HG02571 (cell line): ENCODE results near the gene SH3TC1.

ENCODE experiments used
- ATAC-seq: cut with Tn5 transposase; IDR thresholded peaks from one replicate; pipeline ENCODE4 v1.9.1; 2021; ENCODE audit warnings: mild to moderate bottlenecking, moderate library complexity; ENCODE audit not compliant: unreplicated experiment

SH3TC1 gene

DNA sequence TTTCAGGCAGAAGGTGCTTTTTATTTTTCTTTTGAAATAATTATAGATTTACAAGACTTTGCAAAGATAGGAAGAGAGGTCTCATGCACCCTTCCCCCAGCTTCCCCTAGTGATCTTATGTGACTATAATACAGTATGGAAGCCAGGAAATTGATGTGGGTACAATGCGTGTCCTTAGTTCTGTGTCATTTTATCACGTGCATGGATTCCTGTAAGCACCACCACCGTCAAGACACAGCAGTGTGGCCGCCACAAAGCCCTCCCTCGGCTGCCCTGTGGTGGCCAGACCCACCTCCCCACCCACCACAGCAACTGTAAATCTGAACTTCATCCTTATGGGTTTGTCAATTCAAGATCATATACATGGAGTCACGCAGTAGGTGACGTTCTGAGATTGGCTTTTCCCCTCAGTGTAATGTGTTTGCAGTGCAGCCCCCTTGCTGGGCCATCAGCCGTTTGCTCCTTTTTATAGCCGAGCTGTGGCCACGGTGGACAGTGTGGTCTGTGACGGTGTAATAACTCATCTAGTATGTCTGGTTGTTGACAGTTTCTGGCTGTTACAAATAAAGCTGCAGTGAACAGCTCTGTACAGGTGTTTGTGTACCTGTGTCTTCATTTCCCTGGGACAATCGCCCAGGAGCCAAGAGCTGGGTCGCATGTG is 59.6 kb downstream of the SH3TC1 start:
- no peak for ATAC-seq

DNA sequence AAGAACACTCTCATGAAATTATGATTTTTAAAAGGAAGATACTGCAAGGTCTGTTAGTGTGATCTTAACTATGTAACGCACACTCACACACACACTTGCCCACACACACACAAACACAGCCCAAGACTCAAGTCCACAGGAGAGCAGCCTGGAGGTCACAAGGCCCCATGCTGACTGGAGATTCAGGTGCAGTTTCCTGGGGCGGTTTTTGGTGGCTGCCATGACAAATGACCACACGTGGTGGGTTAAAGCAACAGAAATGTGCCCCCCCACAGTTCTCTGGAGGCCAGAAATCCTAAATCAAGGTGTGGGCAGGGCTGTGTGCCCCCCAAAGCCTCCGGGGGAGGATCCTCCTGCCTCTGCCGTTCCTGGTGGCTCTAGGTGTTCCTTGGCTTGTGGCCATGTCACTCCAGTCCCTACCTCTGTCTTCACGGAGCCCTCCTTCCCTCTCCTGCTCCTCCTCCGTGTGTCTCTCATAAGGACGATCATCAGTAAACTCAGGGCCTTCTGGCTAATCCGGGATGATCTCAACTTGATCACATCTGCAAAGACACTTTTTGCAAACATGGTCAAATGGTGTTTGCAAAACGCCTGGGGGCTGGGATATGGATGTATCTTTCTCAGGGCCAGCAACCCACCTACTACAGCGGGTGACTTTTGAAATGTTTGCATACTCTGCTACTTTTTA is 60.8 kb downstream of the SH3TC1 start:
- no peak for ATAC-seq

DNA sequence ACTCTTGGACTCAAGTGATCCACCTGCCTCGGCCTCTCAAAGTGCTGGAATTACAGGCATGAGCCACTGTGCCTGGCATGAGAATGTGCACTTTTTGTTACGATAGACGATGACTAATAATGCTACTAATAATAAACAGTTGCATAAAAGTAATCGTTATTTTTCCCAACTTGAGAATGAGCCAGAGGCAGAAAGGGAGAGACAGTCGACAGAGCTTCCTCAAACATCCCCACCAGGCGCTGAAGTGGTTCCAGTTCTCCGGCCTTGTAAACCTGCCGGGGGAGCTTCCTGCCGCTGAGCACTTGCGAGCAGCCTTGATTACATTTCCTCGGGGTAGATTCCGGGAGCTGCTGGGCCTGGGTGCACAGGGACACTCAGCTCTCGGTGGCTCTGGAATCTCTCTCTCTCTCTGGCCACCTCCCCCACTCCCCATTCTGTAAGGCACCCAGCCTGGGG is 61.6 kb downstream of the SH3TC1 start:
- ATAC-seq, result no peak

DNA sequence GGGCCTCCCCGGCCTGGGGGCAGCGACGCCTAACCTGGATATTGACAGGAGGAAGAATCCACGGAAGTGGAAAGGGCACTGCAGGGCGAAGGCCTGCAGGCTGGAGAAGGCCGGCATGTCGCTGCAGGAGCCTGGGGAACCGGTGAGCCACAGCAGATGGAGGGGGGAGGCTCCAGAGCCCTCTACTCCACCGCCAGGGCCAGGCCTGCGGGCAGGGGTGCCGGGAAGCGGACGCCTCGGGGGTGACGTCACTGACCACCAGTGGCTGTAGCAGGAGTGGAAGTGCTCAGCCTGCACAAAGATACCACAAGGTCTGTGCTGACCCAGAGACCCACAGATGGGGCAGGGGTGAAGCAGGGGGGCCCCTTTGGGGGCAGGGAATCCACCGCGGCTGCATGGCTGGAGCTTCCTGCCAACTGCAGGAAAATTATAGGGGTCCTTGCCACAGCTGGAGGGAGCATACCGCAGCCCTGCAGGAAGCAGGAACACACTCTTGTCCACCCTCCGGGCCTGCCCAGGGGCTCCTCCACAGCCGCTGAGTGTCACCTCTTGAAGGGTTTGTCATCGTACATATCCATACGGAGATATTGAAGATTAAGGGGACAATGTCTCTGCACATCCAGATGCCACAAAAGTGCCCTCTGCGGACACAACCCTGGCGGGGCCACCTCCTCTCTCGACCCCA is 62.9 kb downstream of the SH3TC1 start:
- ATAC-seq, result no peak

DNA sequence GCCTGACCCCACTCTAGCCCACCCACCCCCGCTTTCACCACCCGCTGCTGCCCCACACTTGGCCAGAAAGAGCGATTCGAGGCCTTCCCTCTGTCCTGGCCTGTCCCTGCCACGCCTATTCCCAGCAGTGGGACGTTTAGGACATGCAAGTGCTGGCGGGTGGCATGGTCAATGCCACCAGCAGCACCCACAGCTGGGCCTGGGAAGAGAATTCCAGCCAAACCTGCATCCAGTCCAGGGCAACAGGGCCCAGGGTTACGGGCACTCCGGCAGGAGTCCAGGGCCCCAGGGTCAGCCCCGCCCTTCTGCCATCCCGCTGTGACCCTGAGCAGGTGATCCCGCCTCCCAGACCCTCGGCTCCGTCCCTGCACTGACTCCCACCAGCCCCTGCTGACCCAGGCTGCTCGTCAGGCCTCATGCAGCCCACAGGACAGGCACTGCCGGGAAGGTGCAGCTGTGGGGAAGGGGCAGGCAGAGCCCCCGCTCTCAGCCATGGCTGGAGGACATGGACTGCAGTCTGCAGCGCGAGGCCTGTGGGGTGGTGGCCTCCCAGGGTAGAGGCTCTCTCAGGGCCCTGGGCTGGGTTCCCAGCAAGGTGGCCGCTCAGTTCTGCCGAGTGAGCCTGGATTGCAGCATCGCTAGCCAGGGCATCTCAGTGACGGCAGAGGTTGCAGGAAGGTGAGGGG is 63.7 kb downstream of the SH3TC1 start:
- no peak for ATAC-seq

DNA sequence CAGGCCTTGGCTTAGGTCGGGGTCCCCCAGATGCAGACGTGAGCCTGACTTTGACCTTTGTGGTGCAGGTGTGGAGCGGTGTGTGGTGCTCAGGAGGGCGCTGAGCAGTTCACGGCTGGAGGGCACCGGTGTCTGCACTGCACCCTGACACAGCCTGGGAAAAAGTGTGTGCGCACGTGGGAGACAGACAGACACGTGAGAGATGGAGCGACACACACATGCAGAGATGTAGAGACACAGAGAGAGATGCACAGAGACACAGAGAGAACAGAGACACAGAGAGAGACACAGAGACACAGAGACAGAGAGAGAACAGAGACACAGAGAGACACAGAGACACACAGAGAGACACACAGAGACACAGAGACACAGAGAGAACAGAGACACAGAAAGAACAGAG is 64.3 kb downstream of the SH3TC1 start:
- ATAC-seq, result no peak

DNA sequence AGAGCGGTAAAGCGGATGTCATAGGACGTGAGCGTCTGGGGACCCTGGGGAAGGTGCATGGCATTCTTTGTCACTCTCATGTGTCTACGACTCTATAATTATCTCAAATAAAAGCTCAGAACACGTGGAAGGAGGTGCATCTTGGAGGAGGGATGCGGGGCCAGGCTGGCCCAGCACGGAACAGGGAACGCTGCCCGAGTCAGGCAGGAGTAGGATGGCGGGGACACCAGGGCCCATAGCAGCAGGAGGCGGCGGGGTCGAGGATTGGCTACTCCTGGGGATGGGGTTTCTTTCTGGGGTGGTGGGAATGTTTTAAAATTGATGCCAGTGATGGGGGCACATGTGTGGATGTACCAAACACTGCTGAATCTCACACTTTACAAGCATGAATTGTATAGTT is 65.0 kb downstream of the SH3TC1 start:
- ATAC-seq, result no peak

DNA sequence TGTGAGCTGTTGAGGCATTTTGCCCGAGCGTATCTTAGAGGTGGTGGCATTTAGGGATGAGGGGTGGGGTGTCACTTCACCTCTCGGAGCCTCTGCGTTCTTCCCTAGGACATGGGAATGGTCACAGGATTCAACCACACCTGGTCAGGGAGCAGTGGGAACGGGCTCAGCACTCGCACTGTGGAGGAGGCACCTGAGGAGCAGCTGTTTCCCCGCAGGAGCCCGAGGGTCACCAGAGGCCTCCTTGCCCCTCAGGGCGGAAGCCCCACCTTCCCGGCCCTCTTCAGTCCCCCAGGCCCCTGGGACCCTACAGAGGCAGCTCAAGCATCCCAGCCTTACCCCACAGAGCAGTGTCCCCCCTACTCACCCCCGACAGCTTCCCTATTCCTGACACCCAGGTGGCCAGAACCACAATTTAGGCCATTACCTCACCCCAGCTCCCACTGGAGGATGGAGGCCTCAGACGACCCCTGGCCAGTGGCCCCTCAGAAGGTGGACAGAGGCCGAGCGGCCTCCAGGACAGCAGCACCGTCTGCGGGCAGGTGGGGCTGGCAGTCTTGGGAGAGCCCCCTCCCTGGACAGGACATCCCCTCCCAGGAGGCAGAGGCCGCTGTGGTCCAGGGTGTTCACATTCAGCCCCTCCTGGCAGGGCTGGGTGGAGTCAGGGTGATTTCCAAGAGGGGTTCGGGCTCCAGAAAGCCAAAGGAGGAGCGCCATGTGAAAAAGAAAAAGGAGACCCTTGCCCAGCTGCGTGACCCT is 66.3 kb downstream of the SH3TC1 start:
- ATAC-seq, result no peak

DNA sequence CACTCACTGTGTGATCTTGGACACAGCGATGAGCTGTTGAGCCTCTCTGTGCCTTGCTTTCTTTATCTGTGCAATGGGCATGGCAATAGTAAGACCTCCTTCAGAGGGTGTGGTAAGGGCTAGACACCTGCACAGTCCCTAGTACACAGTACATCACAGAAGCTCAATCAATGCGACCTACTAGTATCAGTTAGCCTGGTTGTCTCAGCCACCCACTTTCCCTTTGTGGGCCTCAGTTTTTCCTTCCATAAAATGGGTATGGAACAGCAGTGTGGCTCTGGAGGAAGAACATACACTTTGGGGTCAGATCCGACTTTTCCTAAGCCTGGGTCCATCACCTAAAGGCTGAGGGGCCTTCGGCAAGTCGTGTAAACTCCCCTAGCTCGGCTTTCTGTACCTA is 67.0 kb downstream of the SH3TC1 start:
- ATAC-seq, result no peak

DNA sequence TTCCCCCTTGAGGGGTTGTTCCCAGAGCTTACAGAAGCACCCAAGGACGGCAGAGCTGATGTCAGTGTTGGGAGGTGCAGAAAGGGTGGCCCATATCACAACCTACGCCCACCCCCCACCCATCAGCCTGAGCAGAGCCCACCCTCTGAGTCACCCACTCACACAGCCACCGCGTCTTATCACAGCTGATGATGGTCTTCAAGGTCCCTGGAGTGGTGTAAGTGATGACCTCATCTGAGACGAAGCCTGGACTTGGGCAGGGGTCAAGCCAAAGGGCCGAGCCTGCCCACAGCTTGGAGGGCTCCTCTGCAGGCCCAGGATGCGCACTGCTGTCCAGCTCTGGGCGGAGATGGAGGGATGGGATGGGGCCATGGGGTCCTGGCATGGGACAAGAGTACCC is 67.4 kb downstream of the SH3TC1 start:
- ATAC-seq, result no peak

DNA sequence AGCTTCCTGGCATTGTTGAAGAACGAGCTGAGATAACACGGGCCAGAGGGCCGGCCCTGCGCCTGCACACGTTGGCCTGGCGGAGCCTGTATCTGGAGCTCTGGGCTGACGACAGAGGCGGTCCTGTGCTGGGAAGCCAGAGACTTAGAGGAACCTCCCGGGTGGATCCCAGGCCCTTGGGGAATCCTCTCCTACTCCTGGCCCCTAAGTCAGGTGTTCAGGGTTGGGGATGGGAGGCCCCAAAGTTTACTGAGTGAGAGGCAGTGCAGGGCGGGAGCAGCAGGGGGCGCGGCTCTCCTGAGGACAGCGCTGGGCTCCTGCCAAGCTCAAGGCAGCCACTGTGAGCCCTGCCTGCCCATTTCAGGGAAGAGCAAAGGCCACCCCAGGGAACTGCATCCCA is 68.0 kb downstream of the SH3TC1 start:
- no peak for ATAC-seq

DNA sequence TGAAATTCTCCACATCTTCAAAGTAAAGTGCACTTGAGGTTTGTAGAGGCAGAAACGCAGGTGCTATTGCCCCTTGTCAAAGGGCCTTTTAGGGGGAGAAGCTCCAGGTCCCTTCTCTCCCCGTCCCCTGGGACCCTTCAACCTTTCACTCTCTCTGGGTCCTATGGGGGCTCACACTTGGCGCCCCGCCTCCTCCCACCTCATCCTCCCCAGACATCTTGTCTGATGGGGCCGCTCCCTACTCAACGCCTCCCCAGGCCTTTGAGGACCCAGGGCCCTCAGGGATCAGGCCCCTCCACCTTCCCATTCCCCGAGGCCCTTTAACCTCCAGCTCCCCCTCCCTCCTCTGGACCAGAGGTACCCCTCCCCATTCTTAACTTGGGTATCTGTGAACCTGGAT is 69.1 kb downstream of the SH3TC1 start:
- ATAC-seq, result no peak

DNA sequence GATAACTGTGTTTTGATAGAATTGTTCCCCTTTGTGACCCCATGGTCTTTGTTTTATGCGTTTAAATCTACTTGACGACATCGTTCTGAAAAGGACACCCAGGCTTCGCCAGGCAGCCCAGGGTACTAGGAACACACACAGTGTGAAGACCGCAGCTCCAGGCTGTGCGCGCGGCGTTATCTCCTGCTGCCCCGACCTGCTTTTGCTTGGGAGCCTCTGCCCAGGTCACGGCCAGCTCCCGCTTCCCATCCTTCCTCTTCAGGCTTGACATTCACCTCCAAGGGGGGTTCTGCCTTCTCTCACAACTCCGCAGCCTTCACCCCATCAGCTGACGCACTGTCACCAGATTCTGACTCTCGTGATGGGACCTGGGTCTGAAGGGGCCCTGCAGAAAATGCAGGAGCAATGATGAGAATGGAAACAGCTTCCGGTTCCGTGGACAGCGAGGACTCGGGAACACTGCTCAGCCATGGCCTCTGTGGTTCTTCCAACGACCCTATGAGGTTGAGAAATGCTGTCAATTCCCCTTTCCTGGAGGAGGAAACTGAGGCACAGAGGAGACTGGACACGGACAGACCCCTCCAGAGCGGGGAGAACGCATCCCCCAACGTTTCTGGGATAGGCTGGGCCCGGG is 69.9 kb downstream of the SH3TC1 start:
- ATAC-seq, result no peak

DNA sequence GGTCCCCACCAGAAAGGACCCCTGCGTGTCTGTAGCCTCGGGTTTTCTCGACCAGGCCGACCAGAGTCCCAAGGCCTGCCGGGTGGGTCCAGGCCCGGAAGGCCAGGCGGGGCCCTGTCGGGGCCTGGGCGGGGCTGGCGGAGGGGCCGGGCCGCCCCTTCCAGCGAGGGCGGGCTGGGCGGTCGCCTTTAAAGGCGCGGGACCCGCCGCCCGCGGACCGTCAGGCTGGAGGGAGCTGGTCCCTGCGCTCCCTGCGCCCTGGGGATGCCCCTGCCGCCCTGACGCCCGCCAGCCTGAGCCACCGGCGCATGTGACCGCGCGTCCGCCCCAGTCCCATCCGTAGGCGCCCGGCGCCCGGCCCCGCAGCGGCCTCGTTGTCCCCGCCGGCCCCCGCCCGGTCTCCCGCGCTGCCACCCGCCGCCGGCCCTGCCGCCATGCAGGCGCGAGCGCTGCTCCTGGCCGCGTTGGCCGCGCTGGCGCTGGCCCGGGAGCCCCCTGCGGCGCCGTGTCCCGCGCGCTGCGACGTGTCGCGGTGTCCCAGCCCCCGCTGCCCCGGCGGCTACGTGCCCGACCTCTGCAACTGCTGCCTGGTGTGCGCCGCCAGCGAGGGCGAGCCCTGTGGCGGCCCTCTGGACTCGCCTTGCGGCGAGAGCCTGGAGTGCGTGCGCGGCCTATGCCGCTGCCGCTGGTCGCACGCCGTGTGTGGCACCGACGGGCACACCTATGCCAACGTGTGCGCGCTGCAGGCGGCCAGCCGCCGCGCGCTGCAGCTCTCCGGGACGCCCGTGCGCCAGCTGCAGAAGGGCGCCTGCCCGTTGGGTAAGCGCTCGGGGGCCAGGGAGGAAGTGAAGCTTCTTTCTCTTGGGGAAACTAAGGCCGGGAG is 70.7 kb downstream of the SH3TC1 start, which contains the start of gene HTRA3:
HTRA3 (plus strand) TSS at position 220 of the 883 bp plus-strand sequence; CDS start at position 435, 215 bp downstream.
- ATAC-seq, result no peak

DNA sequence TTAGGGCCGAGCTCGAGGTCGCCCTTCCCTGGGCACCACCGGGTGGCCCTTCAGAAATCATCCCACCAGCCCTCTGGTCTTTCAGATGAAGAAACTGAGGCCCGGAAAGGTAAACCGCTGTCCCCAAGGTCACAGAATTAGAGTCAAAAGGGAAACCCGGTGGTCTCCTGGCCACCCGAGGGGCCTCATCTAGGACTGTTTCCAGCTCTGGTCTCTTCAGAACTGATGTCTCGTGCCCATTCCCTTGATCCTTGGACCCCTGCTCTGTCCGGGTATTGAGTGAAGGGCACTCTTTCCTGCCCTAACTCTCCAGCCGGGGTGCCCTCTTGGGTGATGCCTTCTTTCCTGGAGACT is 71.3 kb downstream of the SH3TC1 start:
- no peak for ATAC-seq

DNA sequence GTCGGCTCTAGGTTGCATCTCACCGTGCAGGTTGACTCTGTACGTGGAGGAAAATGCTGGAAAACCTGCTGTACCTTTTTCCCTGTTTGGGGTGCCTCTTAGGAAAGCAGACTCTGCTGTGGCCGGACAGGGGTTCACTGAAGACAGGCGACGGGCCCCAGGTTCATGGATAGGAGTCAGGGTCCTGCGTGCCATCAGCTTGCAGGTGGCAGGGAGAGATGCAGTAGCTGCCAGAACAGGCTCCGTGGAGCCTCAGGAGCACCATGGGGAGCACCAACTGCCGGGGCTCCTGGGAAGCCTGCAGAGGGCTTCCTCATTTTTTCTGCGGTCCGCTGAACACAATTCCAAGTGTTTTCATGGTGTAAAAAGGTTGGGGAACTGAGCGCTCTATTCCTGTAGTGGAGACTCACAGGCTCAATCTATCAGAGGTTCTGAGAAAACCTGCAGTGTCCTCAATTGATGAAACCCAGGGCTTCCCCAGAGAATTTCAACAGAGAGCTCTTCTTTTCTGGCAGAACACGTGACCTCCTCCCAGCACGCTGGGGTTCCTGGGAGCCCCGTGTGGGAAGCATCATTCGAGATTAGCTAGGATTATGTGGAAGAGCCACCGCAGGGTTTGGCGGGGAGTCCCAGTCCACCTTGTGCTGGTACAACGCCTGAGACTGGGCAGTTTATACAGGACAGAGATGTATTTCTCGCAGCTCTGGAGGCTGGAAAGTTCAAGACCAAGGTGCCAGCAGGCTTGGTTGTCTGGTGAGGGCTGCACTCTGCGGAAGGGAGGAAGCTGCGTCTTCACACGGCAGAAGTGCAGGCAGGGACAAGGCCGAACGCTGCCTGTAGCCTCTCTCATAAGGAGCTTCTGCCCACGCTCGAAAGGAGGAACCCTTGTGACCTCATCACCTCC is 72.1 kb downstream of the SH3TC1 start:
- ATAC-seq, result no peak

DNA sequence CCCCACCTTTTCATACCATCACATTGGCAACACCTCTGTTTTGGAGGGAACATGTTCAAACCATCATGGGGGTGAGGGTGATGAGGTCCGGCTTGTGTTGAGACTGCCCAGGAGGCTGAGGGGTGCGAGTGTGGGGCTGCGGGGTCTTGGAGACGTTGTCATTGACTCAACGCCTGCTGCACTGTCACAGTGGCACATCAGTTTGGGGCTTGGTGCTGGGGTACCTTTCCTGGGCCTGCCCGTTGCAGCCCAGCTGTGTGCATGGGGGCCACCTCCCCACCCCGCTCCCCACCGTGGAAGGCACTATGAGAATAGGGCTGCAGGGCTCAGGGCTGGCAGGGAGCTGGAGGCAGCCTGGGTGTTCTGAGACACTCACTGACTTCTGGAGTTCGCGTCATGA is 72.7 kb downstream of the SH3TC1 start:
- ATAC-seq, result no peak
